HG02852 (cell line): ENCODE data around the gene CNDP1.

Experiments
- ATAC-seq: cut with Tn5 transposase; IDR thresholded peaks from one replicate; pipeline ENCODE4 v1.9.1; 2021; ENCODE audit warnings: mild to moderate bottlenecking, moderate library complexity; ENCODE audit not compliant: unreplicated experiment

The CNDP1 gene

DNA sequence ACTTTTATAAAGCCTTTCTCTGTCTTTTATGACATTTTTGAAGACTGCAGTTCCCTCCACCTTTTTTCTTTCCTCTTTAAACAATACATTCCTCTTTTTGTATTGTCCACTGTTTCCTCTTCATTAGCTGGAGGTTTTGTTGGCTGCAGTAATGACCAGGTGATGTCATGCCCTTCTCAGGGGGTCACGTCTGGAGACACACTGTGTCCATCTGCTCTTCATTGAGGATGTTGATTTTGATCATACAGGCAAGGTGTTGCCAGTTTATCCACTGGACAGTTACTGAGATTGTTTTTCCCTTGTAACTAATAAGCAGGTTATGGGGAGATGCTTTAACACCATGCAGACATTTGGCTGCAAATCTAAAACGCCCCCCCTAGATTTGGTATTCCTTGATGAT lies 83.2 kb downstream of the CNDP1 start:
- ATAC-seq = no peak

DNA sequence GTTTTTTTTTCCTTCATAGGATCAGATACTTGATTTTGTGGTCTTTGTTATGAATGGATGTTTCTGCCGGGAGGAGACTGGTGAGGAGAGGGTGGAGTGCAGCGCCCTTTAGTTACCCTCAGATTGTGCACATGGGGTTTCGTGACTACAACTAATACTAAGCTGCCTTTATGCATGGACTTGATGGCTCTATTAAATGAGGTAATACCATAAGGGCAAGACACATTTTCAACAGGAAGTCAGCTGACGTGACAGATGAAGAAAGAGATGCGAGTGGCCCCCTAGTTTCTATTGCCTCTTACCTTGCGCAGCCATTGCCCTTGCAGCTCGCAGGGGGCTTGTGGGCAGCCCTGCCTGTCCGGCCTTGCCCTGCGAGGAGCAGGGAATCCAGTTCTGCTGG lies 87.8 kb downstream of the CNDP1 start:
- no peak for ATAC-seq

DNA sequence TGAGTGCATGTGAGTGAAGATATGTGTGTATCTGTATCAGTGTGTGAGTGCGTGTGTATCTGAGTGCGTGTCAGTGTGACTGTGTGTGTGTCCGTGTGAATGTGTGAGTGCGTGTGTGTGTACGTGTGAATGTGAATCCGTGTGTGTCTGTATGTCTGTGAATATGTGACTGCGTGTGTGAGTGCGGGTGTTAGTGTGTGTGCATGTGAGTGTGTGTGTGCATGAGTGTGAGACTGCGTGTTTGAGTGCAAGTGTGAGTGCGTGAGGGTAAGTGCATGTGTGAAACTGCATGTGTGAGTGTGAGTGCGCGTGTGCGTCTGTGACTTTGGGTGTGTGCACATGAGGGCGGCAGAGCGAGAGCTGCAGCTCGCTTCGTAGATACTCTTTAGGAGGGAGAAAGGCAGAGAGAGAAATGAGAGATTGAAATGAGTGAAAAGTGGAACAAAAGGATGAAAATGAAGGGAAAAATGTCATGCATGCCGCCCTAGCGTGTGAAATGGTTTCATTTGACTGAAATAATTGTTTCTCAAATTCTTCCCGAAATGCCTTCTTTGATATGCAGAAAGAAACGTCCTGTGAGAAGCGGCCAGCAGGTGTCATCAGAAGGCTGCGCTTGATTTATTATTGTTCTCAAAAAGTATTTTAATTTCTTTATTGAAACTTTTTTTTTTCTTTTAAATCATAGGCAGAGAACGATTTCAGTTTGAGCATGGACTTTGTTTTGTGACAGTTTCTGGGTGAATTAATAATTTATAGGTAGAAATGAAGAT lies 88.9 kb downstream of the CNDP1 start:
- no peak for ATAC-seq

DNA sequence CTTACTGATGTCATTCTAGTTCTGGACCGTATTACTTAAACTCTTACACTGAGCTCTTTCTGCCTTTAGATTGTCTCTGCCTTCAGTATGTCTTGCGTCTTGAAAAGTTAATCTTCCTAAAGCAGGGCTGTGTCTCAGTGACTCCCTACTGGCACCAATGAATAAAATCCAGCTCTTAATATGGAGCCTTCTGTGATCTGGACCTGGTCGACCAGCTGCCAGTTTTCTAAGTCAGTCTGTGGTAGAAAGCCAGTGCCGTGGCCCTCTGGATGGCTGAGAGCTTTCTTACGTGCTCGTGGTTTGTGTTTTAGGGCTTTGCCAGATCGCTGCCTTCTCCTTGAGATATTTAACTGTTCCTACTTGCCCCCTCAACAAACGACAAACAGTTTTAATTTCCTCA lies 90.2 kb downstream of the CNDP1 start:
- ATAC-seq = no peak

DNA sequence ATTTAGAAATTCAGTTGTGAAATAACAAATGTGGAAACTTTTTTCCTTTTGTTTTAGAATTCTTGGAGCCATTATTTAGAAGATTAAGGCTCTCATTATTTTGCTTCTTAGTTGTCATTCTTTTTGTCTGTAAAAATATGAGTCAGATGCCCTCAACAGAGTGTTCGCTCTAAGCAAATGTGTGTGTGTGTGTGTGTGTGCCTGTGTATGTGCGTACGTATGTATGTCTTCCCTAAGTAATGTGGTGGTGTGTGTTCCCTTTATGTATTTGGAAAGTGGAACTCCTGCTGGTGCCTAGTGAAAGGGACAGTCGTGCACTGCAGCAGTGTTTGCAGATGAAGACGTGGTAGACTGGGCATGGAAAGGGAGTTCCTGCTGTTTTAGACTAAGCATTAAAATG lies 90.9 kb downstream of the CNDP1 start:
- no peak for ATAC-seq

DNA sequence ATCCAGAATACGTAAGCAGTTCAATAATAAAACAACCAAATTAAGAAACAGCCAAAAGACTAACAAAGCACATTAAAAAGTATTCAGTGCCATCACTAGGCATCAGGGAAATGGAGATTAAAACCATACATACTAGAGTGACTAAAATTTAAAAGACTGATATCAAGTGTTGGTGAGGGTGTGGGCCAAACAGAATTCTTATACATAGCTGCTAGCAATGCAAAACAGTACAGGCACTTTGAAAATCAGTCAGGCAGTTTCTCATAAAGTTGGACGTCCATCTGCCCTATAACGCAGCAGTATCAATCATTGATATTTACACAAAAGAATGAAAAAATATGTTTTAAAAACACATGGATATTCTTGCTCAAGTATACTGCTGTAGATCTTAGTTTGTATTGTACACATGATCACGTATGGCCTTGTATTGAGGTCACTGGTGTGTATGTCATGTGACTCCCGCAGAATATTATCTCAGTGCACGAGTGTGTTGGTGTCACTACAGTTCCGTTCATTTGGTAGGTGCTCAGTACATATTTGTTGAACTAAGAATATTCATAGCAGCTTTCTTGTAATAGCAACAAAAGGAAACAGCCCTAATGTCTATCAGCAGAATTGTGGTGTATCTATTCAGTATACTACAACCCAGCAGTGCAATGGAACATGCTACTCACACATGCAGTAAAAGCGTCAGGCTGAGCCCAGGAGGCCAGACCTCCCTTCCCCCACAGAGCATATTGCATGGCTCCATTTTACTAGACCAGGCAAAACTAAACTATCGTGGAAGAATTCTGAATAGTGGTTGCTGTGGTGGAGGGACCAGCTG lies 92.0 kb downstream of the CNDP1 start:
- no peak for ATAC-seq

DNA sequence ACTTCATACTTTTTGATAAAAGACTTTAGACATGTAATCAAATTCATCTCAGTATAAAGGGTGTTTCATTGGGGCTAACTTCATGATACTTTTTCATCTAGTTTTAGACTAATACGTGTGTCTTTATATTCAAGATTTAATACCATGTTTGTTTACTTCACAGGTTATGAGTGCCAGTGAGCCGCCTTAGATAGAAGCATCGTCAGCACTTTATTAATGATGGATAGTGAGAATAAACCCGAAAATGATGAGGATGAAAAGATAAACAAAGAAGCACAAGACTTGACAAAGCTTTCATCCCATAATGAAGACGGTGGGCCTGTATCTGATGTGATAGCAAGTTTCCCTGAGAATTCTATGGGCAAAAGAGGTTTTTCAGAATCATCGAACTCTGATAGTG lies 96.5 kb downstream of the CNDP1 start:
- ATAC-seq = no peak

DNA sequence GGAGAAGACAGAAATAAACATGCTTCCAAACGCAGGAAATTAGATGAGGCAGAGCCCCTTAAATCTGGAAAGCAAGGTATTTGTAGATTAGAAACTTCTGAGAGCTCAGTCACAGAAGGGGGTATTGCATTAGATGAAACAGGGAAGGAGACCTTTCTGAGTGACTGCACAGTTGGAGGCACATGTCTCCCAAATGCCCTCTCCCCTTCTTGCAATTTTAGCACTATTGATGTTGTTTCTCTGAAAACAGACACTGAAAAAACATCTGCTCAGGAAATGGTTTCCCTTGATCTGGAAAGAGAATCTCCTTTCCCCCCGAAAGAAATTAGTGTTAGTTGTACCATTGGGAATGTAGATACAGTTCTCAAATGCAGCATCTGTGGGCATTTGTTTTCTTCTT lies 96.9 kb downstream of the CNDP1 start:
- ATAC-seq = no peak

DNA sequence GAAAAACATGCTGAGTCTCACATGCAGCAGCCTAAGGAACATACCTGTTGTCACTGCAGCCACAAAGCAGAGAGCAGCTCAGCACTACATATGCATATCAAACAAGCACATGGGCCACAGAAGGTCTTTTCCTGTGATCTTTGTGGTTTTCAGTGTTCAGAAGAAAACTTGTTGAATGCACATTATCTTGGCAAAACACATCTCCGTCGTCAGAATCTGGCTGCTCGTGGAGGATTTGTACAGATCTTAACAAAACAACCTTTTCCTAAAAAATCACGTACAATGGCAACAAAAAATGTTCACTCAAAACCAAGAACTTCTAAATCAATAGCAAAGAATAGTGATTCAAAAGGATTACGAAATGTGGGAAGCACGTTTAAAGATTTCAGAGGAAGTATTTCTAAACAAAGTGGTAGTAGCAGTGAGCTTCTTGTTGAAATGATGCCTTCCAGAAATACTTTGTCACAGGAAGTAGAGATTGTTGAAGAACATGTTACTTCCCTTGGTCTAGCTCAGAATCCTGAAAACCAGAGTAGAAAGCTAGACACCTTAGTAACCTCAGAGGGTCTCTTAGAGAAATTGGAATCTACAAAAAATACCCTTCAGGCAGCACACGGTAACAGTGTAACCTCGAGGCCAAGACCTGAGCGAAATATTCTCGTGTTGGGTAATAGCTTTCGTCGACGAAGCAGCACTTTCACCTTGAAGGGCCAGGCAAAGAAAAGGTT lies 97.5 kb downstream of the CNDP1 start:
- no peak for ATAC-seq

DNA sequence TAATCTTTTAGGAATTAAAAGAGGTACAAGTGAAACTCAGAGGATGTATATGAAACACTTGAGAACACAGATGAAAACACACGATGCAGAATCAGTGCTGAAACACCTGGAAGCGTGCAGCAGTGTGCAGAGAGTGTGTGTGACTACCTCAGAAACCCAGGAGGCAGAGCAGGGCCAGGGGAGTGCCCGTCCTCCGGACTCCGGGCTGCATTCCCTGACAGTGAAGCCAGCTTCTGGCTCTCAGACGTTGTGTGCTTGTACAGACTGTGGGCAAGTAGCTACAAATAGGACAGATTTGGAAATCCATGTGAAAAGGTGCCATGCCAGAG lies 98.0 kb downstream of the CNDP1 start:
- no peak for ATAC-seq

DNA sequence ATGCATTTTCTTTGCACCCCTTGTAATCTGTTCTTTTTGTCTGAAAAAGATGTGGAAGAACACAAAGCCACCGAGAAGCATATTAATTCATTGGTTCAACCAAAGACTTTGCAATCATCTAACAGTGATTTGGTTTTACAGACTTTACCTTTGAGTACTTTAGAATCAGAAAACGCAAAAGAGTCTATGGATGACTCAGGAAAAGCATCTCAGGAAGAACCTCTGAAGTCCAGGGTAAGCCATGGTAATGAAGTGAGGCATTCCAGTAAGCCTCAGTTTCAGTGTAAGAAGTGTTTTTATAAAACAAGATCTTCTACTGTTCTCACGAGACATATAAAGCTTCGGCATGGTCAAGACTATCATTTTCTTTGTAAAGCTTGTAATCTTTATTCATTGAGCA lies 98.6 kb downstream of the CNDP1 start:
- ATAC-seq = no peak

DNA sequence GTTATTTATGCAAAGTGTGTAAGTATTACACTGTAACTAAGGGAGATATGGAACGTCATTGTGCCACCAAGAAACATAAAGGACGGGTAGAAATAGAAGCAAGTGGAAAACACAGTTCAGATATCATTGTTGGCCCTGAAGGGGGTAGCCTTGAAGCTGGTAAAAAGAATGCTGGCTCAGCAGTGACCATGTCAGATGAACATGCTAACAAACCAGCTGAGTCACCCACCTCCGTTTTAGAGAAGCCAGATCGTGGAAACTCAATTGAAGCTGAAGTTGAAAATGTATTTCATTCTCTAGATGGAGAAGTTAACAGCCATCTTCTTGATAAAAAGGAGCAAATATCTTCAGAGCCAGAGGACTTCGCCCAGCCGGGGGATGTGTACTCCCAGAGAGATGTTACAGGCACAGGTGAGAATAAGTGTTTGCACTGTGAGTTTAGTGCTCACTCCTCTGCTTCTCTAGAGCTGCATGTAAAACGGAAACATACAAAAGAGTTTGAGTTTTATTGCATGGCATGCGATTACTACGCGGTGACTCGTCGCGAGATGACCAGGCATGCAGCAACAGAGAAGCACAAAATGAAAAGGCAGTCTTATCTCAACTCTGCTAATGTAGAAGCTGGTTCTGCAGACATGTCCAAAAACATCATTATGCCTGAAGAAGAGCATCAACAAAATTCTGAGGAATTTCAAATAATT lies 99.5 kb downstream of the CNDP1 start:
- ATAC-seq = no peak

DNA sequence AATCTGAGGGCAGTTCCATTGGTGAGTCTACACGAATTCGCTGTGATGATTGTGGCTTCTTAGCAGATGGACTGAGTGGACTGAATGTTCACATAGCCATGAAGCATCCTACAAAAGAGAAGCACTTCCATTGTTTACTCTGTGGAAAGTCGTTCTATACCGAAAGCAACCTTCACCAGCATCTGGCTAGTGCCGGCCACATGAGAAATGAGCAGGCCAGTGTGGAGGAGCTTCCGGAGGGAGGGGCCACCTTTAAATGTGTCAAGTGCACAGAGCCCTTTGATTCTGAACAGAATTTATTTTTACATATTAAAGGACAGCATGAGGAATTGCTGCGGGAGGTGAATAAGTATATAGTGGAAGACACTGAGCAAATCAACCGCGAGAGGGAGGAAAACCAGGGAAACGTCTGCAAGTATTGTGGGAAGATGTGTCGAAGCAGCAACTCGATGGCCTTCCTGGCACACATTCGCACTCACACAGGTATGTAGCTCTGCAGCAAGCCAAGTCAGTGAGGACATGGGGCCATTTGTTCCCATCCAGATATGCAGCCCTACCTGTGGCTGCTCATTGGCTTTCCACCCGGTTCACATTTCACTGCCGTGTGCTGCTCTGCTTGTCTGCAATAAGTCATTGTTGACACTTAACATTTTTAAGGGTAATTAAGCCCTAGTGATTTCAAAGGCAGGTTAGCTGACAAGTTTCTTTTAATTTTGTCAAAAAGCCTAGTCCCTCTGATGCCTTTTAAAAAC lies 101.1 kb downstream of the CNDP1 start:
- ATAC-seq = no peak
